Islet precursor cell (in vitro differentiated cells): Measurements from ENCODE around the gene MICAL3.
A peak's percentile ranks its signal among the peaks of the same experiment; 100 is the strongest.

ENCODE experiments used
- DNase-seq: peaks from one replicate; pipeline ENCODE4 v3.0.0-alpha.2; 2018

Gene MICAL3

DNA sequence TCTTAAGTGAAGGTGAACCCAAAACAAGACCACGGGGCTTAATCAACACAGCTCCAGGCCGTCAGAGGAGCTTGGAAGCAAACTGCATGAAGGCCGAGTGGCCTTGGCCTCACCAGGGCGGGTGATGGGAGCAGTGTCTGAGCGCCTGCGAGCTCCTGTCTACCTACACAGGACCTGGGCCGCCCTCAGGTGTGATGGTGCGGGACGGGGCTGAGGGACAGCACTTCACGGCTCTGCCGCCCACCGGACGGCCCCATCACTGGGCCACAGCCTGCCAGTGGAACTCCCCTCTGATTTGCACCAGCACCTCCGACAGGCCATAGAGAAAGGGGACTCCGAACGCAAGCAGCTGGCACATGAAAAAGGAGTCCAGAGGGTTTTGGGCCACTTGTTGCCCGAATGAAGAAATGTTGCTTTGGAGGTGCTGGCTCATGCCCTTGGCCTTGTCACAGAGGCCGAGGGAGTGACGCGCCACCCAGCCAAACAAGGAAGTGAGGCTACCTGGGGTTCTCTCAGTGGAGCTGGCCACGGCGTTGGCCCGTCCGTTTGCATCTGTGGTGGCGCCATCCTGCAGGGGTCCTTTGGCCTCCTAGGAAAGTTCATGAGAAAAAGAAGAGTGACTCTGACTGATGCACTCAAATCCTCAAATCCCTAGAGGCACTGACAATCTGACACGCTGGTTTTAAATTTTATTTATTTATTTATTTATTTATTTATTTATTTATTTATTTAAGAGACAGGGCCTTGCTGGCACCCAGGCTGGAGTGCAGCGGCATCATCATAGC lies 159.8 kb downstream of the MICAL3 start:
- no peak for DNase-seq

DNA sequence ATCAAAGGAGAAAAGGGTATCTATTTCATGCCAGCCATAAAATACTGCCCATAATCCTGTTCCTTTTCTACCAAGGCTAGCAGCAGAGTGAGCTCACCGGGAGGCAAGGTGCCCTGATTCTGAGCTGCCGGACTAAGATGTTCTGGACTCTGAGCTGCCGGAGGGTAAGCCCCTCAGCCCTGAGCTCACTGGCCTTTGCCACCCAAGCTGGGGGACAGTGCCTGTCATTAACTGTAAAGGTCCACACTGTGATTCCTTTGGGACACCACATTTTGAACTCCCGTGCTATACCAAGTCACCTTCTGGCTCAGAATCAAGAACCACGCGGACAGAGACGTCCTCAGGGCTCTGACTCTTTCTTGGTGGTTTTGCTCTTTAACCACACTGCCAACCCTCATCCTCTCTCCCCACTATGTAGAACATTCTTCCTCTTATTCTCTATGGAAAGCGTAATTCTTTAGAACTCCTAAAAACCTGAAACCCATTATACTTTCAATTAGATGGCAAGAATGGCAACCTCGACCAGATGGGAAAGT lies 161.6 kb downstream of the MICAL3 start:
- DNase-seq, result no peak

GRCh38 chr22:17861909-17862308 lies 162.5 kb downstream of the MICAL3 start:
- DNase-seq, result no peak

DNA sequence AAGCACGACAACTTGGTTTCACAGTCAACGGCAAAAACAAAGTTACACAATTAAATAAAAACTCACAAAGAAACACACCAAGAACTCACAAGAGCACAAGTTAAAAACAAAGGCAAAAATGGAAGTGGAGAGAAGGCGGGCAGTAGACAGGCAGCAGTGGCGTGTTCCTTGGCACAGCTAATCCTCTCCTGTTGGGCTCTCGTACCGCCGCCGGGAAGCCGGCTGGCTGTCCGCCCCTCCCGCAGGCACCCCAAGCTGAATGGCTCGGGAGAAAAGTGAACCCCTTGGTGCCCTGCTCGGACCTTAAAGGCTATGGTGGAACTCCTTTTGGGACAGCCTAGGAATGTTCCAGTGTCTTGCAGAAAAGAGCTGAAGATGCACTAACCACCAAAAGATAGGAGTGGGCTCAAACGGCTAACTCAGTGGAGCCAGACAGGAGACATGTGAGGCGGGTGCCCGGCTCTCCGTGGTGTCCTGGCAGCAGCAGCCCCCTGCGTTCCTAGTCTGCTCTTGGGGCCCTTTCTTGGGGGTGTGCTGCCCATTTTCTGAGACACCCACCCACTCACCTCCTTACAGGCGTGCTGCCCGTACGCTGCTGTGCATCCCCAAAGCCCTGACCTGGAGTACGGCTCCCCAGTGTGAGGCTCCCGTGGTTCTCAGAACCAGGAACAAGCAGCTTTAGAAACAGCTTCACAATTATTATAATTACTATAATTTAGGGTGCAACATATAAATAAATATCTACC lies 164.0 kb downstream of the MICAL3 start:
- no peak for DNase-seq

GRCh38 chr22:17858033-17858432 lies 166.3 kb downstream of the MICAL3 start:
- DNase-seq, result no peak

GRCh38 chr22:17855572-17856290 lies 168.6 kb downstream of the MICAL3 start:
- DNase-seq, result no peak

DNA sequence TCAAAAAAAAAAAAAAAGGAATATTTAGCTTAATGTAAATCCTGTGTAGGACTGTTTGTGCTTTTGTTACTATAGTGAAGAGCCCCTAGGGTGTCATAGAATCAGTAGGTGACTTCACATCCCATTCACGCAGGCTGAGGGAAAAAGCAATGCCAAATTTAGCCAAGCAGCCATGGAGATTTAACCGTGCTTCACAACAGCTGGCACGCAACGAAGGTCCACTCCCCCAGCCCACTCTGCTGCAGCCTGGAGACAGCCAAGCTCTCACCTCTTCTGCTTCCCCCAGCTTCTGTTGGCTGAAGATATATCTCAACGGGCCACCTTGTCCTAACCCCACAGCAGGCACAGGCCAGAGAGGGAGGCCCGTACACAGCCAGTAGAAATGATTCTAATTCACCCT lies 171.3 kb downstream of the MICAL3 start:
- no peak for DNase-seq

GRCh38 chr22:17851759-17852158 lies 172.6 kb downstream of the MICAL3 start:
- peak; percentile 64 for DNase-seq

- peak; percentile 99 for DNase-seq
Observed at GRCh38 chr22:17847360-17848078, 176.8 kb downstream of the MICAL3 start.

DNA sequence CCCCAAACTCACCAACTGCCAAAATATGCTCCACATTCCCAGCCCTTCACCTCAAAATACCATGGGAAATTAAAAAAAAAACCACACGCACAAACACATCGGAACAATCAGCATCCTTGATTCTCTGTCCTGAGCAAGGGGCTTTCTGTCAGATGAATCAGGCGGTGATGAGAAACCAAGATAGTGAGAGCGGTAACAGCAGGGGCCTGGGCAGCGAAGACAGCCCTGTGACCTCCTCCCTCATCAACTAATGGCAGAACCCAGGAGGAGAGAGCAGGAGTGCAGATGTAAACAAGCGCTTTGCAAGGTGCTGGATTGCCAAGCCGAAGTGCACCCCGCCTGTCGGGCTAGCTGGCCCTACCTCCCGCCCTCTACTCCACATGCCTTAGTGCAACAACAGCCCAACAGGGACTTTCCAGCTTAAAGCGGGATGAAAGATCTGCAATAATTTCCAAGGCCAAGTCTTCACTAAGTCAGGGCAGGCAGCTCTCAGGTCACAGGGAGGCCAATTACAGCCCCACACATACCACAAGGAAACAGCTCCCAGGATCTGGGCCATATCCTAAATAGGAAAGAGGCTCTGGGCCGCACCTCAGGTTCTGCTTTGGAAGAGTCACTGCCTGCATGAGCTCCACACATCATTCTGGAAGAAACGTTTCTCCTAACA lies 177.9 kb downstream of the MICAL3 start:
- DNase-seq, result peak; percentile 66

DNA sequence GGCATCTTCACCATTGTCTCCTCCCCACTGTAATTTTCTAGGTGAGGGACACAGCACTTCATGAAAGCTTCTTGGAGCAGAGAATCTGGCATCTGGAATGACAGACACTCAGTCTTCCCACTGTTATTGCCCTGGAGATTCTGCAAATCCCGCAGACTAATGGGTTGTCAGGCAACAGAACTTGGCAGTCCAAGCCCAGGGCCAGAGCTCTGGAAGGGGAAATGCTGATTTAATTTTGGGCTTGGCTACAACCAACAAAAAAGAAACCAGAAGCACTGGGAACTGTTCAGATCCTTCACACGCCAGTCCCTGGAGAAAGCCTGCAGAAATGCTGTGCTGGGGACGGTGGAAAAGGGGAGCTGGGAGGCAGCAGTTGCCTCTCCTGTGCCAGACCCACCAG lies 178.6 kb downstream of the MICAL3 start:
- no peak for DNase-seq

- peak; percentile 65 for DNase-seq
Observed at GRCh38 chr22:17845327-17845726, 179.0 kb downstream of the MICAL3 start.

DNA sequence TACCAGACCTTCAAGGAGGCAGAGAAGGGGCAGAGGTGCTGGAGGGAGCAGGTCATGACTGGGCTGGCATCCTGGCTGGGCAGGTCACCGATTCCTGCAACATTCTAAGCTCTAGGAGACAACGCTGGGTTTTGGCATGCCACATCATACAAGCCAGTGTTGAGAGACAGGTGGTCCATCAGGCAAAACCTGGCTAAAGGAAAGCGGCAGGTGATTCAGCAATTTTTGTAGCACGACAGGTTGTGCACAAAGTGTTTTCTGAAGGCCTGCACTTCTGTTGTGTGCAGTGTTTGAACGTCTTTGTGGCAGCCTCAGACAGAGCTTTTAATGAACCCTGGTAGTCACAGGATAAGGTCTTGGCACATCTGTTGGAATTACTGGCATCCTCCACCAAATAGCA lies 180.2 kb downstream of the MICAL3 start:
- DNase-seq, result no peak

DNA sequence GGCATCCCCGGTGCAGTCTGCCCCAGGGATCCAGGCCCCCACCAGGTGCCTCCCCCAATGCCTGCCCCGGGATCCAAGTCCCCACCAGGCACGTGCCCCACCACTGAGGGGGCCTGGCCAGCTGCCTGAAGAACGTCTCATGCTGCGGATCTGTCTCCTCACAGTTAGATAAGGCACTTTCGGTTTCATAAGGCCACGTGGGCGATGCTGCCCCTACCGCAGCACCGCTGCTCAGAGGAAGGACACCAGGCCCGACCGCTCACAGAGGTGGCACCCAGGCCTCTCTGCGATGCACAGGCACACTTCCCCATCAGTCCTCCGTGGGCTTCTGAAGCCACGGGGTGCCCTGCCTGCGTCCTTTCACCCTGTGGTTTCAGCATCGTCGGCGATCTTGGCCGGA lies 182.0 kb downstream of the MICAL3 start:
- no peak for DNase-seq

GRCh38 chr22:17841836-17842235 lies 182.5 kb downstream of the MICAL3 start:
- DNase-seq, result no peak

DNA sequence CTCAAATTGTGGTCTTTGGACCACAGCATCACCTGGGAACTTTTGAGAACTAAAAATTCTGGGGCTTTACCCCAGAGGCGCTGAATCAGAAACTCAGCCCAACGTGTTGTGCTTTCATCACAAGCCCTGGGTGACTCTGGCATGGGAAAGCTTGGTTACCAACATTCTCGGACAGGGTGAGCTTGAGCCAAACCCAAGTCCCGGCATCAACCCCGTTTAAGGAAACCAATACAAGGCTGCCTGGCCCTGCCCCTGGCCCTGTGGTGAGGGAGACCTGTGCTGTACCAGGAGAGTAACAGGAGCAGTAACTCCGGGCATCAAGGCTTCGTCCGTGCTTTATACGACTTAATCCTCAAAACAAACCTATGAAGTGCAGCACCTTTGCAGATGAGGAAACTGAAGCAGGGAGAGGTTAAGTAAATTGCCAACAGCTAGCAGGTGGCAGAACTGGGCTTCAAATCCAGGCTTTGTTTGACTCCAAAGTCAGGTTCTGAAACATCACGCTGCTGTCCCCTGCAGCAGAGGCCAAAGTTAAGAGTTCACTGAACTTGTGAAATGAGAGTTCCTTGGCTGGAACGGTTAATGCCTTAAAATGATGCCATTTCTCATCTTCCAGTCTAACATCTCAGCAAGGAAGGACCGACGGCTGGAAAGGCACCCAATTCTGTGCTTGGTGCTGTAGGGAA lies 186.0 kb downstream of the MICAL3 start:
- no peak for DNase-seq

DNA sequence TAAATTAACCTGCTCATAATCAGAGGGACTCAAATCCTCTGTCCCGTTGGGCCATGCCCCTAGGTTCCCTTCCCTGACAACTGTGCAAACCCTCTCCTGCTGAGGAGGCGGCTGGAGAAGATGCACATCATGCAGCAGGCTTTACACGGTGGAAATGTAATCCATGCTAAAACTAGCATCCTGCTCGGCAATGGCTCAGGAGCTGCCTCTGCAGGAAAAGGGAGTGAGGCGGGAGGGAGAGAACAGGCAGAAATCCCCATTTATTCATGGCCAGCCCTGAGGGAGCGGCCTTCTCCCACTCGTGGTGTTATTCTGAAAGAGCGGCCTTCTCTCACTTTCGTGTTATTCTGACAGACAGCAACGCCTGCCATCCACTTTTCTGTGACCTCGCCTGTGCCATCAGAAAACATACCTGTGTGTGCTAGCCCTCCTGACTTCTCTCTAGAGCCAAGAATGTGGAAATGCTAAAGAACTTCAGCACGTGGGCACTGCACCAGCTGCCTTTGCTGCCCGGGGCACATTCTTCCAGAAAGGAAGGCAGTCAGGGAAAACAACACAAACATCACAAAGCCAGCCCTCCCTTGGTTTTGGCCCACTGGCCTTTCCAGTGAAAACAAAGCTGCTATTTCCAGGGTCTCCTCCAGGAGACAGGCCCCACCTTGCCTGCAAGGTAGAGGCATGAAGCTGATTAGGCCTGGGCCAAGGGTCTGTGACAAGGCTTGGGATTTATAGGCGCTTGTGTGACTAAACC lies 187.2 kb downstream of the MICAL3 start:
- DNase-seq, result peak; percentile 91

- DNase-seq, result no peak
Observed at GRCh38 chr22:17835256-17835655, 189.1 kb downstream of the MICAL3 start.

DNA sequence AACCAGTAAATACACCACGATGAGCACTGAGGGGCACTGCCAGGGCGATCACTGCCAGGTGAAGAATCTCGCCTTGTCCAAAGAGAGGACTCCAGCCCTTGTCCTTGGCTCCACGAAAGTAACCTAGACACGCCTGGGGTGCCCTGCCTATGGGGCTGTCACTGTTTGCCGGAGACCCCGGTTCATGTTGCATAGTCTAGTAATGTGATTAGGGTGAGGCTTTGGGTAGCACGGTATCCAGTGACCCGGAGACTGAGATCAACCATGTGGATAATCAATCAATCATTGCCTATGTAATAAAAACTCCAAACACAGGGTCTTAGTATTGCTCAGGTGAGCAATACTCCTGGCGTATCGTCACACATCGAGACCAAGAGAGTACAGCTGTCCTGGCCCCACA lies 190.9 kb downstream of the MICAL3 start:
- no peak for DNase-seq

DNA sequence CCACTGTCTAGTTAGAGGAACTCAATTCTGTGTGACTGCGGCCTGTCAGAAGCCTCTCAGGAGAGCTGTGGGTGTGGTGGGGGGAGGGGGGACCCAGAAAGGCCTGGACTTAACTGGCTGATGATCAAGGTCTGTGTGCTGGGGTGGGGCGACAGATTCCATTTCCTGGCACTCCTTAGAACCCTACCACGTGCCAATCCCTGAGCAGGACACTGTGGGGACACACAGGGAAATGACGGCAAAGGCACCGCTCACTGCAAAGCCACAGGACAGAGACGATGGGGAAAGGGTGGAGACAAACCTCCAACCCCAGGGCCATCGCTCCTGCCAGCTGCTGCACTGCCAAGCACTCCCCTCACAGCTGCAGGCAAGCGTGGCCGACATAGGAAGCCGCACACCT lies 191.7 kb downstream of the MICAL3 start:
- no peak for DNase-seq
